NOMO-1 (cell line): Measurements from ENCODE around the gene MT1B.
"Not testable (repeated sequence)": the region's sequence is repeated elsewhere in the genome, so short reads cannot be mapped to it uniquely, and the experiment has no call there.

Source experiments
- DNase-seq, 2 experiments: peaks; one replicate each; lab custom pipeline; 2025; ENCODE audit not compliant: unreplicated experiment in 2 of 2; lab: John Stamatoyannopoulos, UW

MT1B gene

DNA sequence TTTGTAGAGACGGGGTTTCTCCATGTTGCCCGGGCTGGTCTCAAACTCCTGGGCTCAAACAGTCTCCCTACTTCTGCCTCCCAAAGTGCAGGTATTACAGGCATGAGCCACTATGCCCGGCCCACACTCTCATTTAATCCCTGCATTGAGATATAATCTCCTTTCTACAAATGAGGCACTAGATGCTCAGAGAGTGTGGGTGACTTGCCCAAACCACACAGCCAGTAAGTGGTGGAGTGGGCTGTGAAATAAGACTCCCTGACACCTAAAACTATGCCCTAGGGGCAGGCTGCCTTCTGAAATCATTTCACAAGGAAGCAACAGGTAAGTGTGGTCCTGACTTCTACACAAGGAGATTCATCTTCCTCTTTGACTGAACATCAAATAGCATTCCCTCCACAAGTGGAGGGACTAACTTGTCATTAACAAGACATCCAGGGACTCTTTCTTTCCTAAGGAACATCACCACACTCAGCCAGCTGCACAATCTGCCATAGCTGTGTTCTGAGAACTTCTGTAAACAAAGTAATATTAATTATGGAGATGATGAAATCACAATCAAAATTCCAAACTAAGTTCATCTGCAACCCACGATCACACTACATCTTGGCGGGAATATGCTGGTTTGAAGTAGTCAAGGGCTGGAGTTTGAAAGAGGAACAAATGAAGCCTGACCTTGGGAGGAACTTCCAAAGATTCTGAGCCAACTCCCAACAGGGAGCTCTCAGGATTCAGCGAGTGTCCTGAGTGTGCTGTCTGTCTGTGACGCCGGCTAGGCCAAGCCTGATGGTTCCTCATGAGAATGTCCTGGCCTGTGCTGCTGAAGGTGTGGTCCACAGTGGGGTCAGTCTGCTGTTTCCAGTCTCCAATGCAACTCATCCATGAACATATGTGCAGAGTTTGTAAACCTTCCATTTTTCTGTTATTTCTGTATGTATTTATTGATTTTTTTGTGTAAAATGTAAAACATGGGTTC is 13.9 kb downstream of the MT1B start:
- DNase-seq: not testable (repeated sequence)

DNA sequence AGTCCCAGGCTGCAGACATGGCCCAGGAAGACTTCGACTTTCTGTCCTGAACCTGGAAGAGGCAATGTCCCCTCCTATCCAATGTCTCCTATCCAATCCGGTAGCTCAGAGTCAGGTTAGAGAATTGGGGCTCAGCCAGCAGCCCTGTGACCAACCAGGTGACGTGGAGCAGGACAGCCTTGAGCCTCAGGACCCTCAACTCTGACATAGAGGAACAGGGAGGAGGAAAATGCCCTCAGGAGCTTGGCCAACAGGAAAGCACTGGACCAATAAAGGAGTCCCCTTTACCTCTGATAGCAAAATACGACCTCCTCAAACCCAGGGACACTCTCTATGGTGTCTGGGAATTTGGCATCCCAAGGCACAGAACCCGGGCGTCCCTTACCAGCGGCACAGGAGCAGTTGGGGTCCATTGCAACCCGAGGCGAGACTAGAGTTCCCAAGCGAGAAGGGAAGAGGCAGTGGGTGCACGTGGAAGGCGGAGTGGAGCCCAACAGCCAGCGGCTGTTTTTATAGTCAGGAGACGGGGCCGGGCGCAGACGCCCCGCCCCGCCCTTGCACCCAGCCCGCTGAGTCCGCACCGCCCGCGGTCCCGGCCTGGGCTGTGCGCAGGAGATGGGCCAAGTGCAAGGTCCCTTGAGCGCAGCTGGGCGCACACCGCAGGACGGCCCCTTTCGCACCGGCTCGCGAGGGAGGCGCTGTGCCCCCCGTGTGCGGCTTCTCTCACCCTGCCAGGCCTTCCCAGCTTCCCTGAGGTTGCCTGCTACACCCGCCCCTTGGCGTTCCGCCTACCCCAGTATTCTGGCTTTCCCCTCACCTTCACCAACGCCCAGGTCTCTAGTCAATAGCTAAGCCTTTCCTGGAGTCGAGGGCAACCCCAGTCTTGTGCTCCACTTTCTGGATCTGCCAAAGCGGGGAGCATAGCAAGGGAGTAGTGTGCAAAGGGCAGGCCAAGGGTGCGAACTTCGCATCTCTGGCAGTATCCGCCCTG is 16.2 kb downstream of the MT1B start, which contains the start of gene MT1G:
Gene MT1G (minus strand): TSS at position 485 of the 991 bp plus-strand sequence. CDS start 72 bp downstream, at position 413.
- peak; percentile 82 to 96 for DNase-seq

DNA sequence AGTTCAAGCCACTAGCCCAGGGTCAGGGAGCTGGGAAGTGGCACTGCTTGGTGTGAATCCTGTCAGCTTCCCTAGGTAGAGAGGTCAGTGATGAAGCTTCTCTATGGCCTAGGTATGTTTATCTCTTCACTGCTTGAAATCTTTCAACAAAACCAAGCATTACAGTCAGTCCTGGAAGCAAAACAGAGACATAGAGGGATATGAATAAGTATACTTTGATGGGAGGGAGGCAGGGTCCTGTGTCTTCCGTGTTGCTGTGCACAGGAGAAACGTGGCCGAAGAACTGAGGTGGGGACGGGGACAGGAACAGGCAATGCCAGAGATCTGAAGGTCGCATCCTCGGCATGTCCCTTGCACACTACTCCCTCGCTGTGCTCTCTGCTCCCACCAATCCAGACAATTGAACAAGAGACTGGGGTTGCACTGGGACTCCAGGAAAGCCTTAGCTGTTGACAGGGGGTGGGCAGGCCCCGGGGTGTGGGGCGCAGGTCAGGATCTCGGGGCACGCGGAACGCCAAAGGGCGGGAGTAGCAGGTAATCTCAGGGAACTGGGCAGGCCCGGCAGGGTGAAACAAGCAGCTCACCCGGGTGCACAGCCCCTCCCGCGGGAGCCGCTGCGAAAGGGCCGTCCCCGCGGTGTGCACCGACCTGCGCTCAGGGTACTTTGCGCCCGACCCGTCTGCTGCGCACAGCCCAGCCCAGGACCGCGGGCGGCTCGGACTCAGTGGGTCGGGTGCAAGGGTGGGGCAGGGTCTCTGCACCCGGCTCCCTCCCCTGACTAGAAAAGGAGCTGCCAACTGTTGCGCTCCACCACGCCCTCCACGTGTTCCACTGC is 17.5 kb downstream of the MT1B start, which contains the start of gene MT1H:
Gene MT1H (plus strand): TSS at position 810 of the 835 bp plus-strand sequence. CDS start 71 bp downstream, outside the sequence.
- peak; percentile 55 to 77 for DNase-seq

- DNase-seq: peak in 1 of 2 experiments; percentile 35
Observed at GRCh38 chr16:56669840-56670619, 18.3 kb downstream of the MT1B start.

DNA sequence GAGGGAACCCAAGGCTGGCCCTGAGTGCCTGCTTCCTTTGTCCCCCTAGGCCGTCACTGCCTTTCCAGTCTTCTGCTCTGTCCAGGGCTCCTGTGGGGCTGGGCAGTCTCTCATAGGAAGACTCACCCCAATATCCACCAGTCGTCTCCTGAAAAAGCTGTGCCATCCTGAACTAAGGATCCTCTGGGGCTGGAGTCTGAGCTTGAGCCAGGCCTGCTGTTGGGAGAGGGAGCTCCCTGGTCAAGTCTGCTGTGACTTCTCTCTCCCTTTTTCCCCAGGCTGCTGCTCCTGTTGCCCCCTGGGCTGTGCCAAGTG is 18.9 kb downstream of the MT1B start:
- DNase-seq: no peak

GRCh38 chr16:56671691-56672090 is 20.0 kb downstream of the MT1B start:
- not testable (repeated sequence) for DNase-seq

- not testable (repeated sequence) for DNase-seq
Observed at GRCh38 chr16:56672171-56672570, 20.5 kb downstream of the MT1B start.

- DNase-seq: peak in 1 of 2 experiments; percentile 8
Observed at GRCh38 chr16:56672761-56673536, 21.3 kb downstream of the MT1B start.

DNA sequence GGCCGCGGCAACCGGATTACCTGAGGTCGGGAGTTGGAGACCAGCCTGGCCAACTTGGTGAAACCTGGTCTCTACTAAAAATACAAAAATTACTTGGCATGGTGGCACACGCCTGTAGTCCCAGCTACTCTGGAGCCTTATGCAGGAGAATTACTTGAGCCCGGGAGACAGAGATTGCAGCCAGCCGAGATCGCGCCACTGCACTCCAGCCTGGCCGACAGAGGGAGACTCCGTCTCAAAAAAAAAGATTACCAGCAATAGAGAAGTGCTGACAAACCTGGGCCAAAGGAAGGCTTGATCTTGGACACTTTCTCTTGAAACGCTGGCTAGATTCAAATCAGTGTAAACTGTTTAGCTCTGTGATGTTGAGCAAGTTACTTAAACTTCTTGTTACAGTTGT is 22.2 kb downstream of the MT1B start:
- peak; percentile 51 to 67 for DNase-seq

- DNase-seq: not testable (repeated sequence)
Observed at GRCh38 chr16:56674570-56674969, 22.9 kb downstream of the MT1B start.

- DNase-seq: peak in 1 of 2 experiments; percentile 24
Observed at GRCh38 chr16:56675685-56676210, 24.1 kb downstream of the MT1B start.

GRCh38 chr16:56677474-56677873 is 25.8 kb downstream of the MT1B start:
- no peak for DNase-seq

DNA sequence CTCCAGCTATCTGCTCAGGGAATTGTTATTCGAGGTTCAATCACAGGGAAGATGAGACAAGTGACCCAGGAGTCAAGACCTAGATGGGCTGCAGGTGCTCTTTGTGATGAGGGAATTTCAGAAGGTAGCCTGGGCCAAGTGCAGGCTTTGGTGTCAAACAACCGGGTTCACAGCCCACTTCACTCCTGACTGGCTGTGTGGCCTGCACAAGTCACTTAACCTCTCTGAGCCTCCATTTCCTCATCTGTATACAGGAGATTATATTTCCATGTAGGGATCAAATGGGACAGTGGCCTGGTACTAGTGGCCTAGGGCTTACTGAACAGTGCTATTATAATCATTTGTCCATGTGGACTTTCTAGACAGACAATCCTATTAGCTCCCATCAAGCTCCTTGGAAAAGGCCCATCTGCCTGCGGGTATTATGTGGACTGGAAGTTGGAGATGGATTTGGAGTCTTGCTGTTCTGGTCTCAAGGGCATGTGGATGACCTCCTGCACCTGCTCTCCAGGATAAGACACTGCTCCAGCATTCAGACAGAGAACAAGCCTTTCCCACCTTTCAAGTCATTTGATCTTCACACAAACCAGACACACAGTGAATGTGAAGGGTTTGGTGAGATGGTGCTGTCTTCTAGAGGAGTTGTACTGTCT is 27.5 kb downstream of the MT1B start:
- DNase-seq: no peak

GRCh38 chr16:56679818-56680217 is 28.1 kb downstream of the MT1B start:
- DNase-seq: peak; percentile 18 to 42

GRCh38 chr16:56681939-56682702 is 30.4 kb downstream of the MT1B start, which contains the start of gene MT1X:
TSS of gene MT1X (plus strand) at chr16:56682470. CDS start at chr16:56682541, 71 bp downstream.
- peak; percentile 92 to 96 for DNase-seq

DNA sequence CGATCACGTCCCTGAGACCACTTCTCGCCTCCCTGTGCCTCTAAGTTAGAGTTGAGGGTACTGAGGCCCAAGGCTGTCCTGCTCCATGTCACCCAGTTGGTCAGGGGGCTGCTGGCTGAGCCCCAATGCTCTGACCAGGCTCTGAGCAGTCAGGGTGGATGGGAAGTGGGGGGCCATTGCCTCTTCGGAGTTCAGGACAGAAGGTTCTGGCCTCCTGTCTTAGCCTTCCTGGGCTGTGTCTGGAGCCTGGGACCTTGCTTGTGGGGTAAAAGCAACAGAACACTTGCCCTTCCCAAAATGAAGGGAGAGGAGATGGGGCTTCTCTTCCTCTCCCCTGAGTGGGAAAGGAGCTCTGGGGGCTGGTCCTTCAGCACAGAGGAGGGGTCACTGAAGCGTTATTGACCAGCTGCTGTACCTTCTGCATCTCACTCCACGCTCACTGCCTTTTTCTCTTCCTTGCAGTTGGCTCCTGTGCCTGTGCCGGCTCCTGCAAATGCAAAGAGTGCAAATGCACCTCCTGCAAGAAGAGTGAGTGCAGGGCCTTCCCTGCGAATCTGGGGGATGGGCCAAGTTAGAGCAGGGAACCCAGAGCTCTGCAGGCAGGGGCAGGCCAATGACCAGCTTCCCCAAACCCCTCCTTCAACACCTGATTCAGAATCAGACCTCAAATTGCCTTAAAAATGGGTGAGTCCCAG is 31.2 kb downstream of the MT1B start:
- DNase-seq: peak in 1 of 2 experiments; percentile 9
